Cerebellar cortex (tissue), 1 donor: ENCODE results near the gene PCDHB14.
"Not testable (repeated sequence)": the region's sequence is repeated elsewhere in the genome, so short reads cannot be mapped to it uniquely, and the experiment has no call there.

ENCODE experiments used
- DNase-seq: peaks from one replicate; pipeline ENCODE4 v3.0.0-alpha.2; 2015; ENCODE audit warnings: low spot score

Gene PCDHB14

GRCh38 chr5:141210281-141210680 lies 12.9 kb upstream of the PCDHB14 start:
- DNase-seq: not testable (repeated sequence)

DNA sequence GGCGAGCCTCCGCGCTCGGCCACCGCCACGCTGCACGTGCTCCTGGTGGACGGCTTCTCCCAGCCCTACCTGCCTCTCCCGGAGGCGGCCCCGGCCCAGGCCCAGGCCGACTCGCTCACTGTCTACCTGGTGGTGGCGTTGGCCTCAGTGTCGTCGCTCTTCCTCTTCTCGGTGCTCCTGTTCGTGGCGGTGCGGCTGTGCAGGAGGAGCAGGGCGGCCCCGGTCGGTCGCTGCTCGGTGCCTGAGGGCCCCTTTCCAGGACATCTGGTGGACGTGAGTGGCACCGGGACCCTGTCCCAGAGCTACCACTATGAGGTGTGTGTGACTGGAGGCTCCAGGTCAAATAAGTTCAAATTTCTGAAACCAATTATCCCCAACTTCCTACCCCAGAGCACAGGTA lies 12.3 kb upstream of the PCDHB14 start:
- DNase-seq: not testable (repeated sequence)

DNA sequence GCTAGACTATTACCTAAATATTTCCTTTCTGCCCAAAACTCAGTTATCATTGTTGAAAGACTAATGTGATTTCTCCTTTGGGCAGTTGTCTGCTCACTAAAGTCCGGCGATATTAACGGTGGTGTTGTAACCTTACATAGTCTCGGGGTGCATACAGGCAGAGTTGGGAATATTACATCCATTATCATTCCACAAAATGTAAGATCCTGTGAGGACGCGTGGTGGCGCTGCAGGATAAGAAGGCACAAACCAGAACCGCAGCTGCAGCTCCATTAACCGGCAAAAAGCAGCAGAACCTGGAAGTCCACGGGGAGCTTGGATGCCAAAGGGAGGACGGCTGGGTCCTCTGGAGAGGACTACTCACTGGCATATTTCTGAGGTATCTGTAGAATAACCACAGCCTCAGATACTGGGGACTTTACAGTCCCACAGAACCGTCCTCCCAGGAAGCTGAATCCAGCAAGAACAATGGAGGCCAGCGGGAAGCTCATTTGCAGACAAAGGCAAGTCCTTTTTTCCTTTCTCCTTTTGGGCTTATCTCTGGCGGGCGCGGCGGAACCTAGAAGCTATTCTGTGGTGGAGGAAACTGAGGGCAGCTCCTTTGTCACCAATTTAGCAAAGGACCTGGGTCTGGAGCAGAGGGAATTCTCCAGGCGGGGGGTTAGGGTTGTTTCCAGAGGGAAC lies 9.3 kb upstream of the PCDHB14 start, which contains the start of gene PCDHB13:
Gene PCDHB13 (plus strand): TSS at position 264 of the 684 bp plus-strand sequence. CDS start 205 bp downstream, at position 469.
- not testable (repeated sequence) for DNase-seq

GRCh38 chr5:141214583-141214982 lies 8.6 kb upstream of the PCDHB14 start:
- DNase-seq: not testable (repeated sequence)

- not testable (repeated sequence) for DNase-seq
Measured at GRCh38 chr5:141215504-141215903, 7.6 kb upstream of the PCDHB14 start.

DNA sequence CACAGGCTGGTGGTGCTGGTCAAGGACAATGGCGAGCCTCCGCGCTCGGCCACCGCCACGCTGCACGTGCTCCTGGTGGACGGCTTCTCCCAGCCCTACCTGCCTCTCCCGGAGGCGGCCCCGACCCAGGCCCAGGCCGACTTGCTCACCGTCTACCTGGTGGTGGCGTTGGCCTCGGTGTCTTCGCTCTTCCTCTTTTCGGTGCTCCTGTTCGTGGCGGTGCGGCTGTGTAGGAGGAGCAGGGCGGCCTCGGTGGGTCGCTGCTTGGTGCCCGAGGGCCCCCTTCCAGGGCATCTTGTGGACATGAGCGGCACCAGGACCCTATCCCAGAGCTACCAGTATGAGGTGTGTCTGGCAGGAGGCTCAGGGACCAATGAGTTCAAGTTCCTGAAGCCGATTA lies 7.1 kb upstream of the PCDHB14 start:
- DNase-seq: not testable (repeated sequence)

- not testable (repeated sequence) for DNase-seq
Measured at GRCh38 chr5:141224844-141225243, 1.7 kb downstream of the PCDHB14 start.

- DNase-seq: not testable (repeated sequence)
Measured at GRCh38 chr5:141225421-141225820, 2.3 kb downstream of the PCDHB14 start.

- DNase-seq: peak; percentile 4
Measured at GRCh38 chr5:141234109-141234667, 11.0 kb downstream of the PCDHB14 start.

DNA sequence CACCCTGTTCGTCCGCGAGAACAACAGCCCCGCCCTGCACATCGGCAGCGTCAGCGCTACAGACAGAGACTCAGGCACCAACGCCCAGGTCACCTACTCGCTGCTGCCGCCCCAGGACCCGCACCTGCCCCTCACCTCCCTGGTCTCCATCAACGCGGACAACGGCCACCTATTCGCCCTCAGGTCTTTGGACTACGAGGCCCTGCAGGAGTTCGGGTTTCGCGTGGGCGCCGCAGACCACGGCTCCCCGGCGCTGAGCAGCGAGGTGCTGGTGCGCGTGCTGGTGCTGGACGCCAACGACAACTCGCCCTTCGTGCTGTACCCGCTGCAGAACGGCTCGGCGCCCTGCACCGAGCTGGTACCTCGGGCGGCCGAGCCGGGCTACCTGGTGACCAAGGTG lies 12.8 kb downstream of the PCDHB14 start:
- DNase-seq: not testable (repeated sequence)

DNA sequence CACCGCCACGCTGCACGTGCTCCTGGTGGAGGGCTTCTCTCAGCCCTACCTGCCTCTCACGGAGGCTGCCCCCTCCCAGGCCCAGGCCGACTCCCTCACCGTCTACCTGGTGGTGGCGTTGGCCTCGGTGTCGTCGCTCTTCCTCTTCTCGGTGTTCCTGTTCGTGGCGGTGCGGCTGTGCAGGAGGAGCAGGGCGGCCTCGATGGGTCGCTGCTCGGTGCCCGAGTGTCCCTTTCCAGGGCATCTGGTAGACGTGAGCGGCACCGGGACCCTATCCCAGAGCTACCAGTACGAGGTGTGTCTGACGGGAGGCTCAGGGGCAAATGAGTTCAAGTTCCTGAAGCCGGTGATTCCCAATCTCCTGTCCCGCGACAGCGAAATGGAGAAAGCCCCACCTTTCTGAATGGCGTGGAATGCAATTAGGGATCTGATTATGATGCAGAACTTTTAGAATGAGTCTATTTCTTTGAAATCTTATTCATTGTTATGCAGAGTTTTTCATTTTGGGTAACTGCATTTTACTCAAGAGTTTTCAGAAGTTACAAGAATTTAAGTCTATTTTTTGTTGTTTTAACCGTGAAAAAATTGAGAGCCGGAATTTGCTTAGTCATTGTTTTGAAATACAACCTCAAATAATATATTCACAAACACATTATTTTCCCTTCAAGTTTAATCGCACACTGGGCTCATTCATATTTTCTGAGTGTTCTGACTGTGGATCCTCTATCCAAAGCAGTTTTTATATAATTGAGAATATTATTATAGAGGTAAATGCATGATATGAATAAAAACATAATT lies 13.6 kb downstream of the PCDHB14 start:
- DNase-seq: no peak

DNA sequence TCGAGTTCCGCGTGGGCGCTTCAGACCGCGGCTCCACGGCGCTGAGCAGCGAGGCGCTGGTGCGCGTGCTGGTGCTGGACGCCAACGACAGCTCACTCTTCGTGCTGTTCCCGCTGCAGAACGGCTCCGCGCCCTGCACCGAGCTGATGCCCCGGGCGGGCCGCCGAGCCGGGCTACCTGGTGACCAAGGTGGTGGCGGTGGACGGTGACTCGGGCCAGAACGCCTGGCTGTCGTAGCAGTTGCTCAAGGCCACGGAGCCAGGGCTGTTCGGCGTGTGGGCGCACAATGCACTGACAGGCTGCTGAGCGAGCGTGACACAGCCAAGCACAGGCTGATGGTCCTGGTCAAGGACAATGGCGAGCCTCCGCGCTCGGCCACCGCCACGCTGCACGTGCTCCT lies 18.4 kb downstream of the PCDHB14 start:
- no peak for DNase-seq

DNA sequence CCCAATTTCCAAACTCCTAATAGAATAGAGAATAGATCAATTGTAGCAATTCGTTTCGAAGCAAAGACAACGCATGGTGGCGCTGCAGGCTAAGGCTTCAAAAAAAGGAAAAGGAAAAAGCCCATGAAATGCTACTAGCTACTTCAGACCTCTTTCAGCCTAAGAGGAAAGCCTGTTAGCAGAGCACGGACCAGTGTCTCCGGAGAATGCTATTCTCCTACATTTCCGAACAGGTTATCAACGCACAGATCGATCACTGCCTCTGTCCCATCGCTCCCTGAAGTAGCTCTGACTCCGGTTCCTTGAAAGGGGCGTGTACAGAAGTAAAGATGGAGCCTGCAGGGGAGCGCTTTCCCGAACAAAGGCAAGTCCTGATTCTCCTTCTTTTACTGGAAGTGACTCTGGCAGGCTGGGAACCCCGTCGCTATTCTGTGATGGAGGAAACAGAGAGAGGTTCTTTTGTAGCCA lies 22.1 kb downstream of the PCDHB14 start, which contains the start of gene PCDHB15:
Gene PCDHB15 (plus strand): TSS at position 146 of the 468 bp plus-strand sequence. CDS start 184 bp downstream, at position 330.
- DNase-seq: peak; percentile 45

GRCh38 chr5:141246971-141247370 lies 23.8 kb downstream of the PCDHB14 start:
- DNase-seq: not testable (repeated sequence)

DNA sequence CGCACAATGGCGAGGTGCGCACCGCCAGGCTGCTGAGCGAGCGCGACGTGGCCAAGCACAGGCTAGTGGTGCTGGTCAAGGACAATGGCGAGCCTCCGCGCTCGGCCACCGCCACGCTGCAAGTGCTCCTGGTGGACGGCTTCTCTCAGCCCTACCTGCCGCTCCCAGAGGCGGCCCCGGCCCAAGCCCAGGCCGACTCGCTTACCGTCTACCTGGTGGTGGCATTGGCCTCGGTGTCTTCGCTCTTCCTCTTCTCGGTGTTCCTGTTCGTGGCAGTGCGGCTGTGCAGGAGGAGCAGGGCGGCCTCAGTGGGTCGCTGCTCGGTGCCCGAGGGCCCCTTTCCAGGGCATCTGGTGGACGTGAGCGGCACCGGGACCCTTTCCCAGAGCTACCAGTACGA lies 24.3 kb downstream of the PCDHB14 start:
- DNase-seq: not testable (repeated sequence)

DNA sequence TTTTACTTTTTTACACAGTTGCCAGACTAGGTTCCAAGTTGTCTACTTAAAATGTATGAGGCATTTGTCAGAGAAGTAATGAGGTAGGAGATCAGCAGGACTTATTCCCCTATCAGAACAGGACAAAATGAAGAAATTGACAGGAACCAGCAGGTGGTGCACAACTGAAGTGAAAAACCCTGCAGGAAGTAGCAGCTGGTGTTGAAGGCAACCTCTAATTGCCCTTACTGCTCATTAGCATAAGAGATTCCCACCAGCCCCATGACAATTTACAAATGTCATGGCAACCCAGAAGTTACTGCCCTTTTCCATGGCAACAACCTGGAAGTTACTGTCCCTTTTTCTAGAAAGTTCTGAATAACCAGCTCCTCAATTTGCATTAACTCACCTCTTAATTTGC lies 27.4 kb downstream of the PCDHB14 start:
- no peak for DNase-seq

- DNase-seq: no peak
Measured at GRCh38 chr5:141258464-141258863, 35.3 kb downstream of the PCDHB14 start.

GRCh38 chr5:141258948-141259347 lies 35.8 kb downstream of the PCDHB14 start:
- DNase-seq: no peak

GRCh38 chr5:141260458-141261237 lies 37.5 kb downstream of the PCDHB14 start:
- DNase-seq: peak; percentile 7

- no peak for DNase-seq
Measured at GRCh38 chr5:141261238-141261546, 38.0 kb downstream of the PCDHB14 start.

DNA sequence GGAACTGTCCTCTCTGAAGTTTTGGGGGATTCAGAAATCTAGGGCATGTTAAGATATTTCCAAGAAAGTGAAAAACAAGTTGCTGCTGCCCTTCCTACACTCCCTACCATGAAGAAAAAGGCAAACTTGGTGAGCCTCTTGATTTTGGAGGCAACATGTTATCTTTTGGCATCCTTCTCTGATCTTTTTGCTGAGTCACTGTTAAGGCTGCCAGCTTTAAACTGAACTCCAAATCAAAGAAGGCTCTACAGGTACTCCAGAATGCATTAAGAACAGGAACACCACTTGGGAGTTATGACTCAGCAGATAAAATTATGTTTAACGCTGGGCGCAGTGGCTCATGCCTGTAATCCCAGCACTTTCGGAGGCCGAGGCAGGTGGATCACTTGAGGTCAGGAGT lies 46.1 kb downstream of the PCDHB14 start:
- DNase-seq: no peak

DNA sequence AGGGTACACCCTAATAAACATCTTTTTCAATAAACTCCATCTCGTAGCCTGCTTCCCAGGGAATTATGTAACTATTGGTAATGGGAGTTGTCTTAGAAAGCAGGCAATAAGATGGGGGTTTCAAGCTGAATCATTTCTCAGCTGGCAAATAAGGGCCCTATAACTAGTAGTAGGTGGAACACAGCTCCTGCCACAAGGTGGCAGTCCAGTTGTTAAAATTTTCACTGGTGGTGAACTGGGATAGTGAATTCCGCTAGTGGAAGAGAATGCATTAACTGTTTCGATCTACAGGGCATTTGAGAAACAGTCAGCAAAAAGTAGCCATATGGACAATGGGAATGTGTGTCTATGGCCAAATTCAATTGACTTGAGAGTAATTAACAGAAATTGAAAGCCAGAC lies 49.8 kb downstream of the PCDHB14 start:
- no peak for DNase-seq
